Effector memory CD4-positive, alpha-beta T cell (primary cell): Measurements from ENCODE around the gene RHEX.

Experiments used
- DNase-seq, 3 donors: peaks; one replicate each; pipeline ENCODE4 v3.0.0-alpha.2; 2020
- H3K27ac ChIP-seq: 2 replicates; pipeline ENCODE4 v1.7.0; 2013; ENCODE audit warnings: mild to moderate bottlenecking, low read length, moderate library complexity; ENCODE audit not compliant: insufficient read depth, poor library complexity, severe bottlenecking
- H3K27me3 ChIP-seq: replicated peaks from 2 replicates; pipeline ENCODE4 v1.7.0; 2013; ENCODE audit warnings: mild to moderate bottlenecking, low read length; ENCODE audit not compliant: insufficient read depth, control insufficient read depth, poor library complexity, severe bottlenecking
- H3K36me3 ChIP-seq: 2 replicates; pipeline ENCODE4 v1.7.0; 2013; ENCODE audit warnings: mild to moderate bottlenecking, low read length, moderate library complexity; ENCODE audit not compliant: control insufficient read depth, insufficient read depth
- H3K4me1 ChIP-seq: 2 replicates; pipeline ENCODE4 v1.7.0; 2013; ENCODE audit warnings: low read length, mild to moderate bottlenecking; ENCODE audit not compliant: control insufficient read depth, insufficient read depth, poor library complexity, severe bottlenecking
- H3K4me3 ChIP-seq: 2 replicates; pipeline ENCODE4 v1.7.0; 2013; ENCODE audit warnings: low read length, low read depth, mild to moderate bottlenecking; ENCODE audit not compliant: insufficient read depth, poor library complexity, severe bottlenecking
- H3K9me3 ChIP-seq: 2 replicates; pipeline ENCODE4 v1.7.0; 2013; ENCODE audit warnings: mild to moderate bottlenecking, low read length, moderate library complexity; ENCODE audit not compliant: control insufficient read depth

The RHEX gene

GRCh38 chr1:206029484-206029883 lies 23.5 kb upstream of the RHEX start:
- Histone ChIP-seq H3K27me3 (no peaks in the 10 kb centered on the region), H3K27ac (no peak overlapping the region), H3K36me3 (no peaks in the 10 kb centered on the region), H3K4me3 (no peak overlapping the region), H3K4me1 (peaks cover 3% of the 10 kb centered on the region), H3K9me3 (no peaks in the 10 kb centered on the region)
- DNase-seq, result no peak

GRCh38 chr1:206030191-206030590 lies 22.8 kb upstream of the RHEX start:
- Histone ChIP-seq H3K36me3 (no peaks in the 10 kb centered on the region), H3K27me3 (no peaks in the 10 kb centered on the region), H3K27ac (no peak overlapping the region), H3K4me3 (no peak overlapping the region), H3K4me1 (peaks cover 3% of the 10 kb centered on the region), H3K9me3 (no peaks in the 10 kb centered on the region)
- DNase-seq, result no peak

GRCh38 chr1:206030714-206031113 lies 22.3 kb upstream of the RHEX start:
- no peaks in the 10 kb centered on the region for H3K9me3 ChIP-seq
- H3K4me3 ChIP-seq, result no peak overlapping the region
- no peak overlapping the region for H3K27ac ChIP-seq
- peaks cover 3% of the 10 kb centered on the region for H3K4me1 ChIP-seq
- DNase-seq, result peak; percentile 26 to 45 (median 27)
- no peaks in the 10 kb centered on the region for H3K27me3 ChIP-seq
- H3K36me3 ChIP-seq, result no peaks in the 10 kb centered on the region

- Histone ChIP-seq H3K27ac (no peak overlapping the region), H3K9me3 (no peaks in the 10 kb centered on the region), H3K4me1 (peaks cover 3% of the 10 kb centered on the region), H3K4me3 (no peak overlapping the region), H3K36me3 (no peaks in the 10 kb centered on the region), H3K27me3 (no peaks in the 10 kb centered on the region)
- DNase-seq, result no peak
Measured at GRCh38 chr1:206032380-206033140, 20.4 kb upstream of the RHEX start.

GRCh38 chr1:206035027-206035426 lies 17.9 kb upstream of the RHEX start:
- no peaks in the 10 kb centered on the region for H3K27me3 ChIP-seq
- no peaks in the 10 kb centered on the region for H3K36me3 ChIP-seq
- H3K4me3 ChIP-seq, result no peak overlapping the region
- no peak overlapping the region for H3K27ac ChIP-seq
- no peak for DNase-seq
- no peaks in the 10 kb centered on the region for H3K9me3 ChIP-seq
- peaks cover 3% of the 10 kb centered on the region for H3K4me1 ChIP-seq

- Histone ChIP-seq H3K4me1 (no peaks in the 10 kb centered on the region), H3K27ac (no peak overlapping the region), H3K27me3 (no peaks in the 10 kb centered on the region), H3K9me3 (no peaks in the 10 kb centered on the region), H3K36me3 (no peaks in the 10 kb centered on the region), H3K4me3 (no peak overlapping the region)
- no peak for DNase-seq
Measured at GRCh38 chr1:206036663-206037455, 16.1 kb upstream of the RHEX start.

- Histone ChIP-seq H3K27ac (no peak overlapping the region), H3K36me3 (no peaks in the 10 kb centered on the region), H3K4me1 (no peaks in the 10 kb centered on the region), H3K9me3 (no peaks in the 10 kb centered on the region), H3K4me3 (no peak overlapping the region), H3K27me3 (no peaks in the 10 kb centered on the region)
- no peak for DNase-seq
Measured at GRCh38 chr1:206037581-206037980, 15.4 kb upstream of the RHEX start.

- no peak for DNase-seq
- H3K27ac ChIP-seq, result no peak overlapping the region
- no peaks in the 10 kb centered on the region for H3K9me3 ChIP-seq
- no peak overlapping the region for H3K4me3 ChIP-seq
- H3K27me3 ChIP-seq, result no peaks in the 10 kb centered on the region
- H3K4me1 ChIP-seq, result no peaks in the 10 kb centered on the region
- no peaks in the 10 kb centered on the region for H3K36me3 ChIP-seq
Measured at GRCh38 chr1:206039046-206039973, 13.7 kb upstream of the RHEX start.

GRCh38 chr1:206040328-206040727 lies 12.6 kb upstream of the RHEX start:
- Histone ChIP-seq H3K27me3 (no peaks in the 10 kb centered on the region), H3K27ac (no peak overlapping the region), H3K9me3 (no peaks in the 10 kb centered on the region), H3K4me1 (no peaks in the 10 kb centered on the region), H3K4me3 (no peak overlapping the region), H3K36me3 (no peaks in the 10 kb centered on the region)
- no peak for DNase-seq
